ENCODE results near the gene AGBL1. TPM values are rescaled to one million over a fixed set of nuclear protein-coding genes. Genes with fewer than 3 reads are reported as not detected.

The AGBL1 gene
- total and polyA plus RNA-seq, 2 donors (not counting 1 experiment from before 2014, with no cell fraction given): not detected

GRCh38 chr15:86762874-86763273 lies 683.2 kb downstream of the AGBL1 start:
- intact Hi-C loops (cut with micrococcal nuclease): no loop called here
- H3K27ac Mint-ChIP-seq: no peak overlapping the region
- ChIA-PET CTCF (no interaction called here), POLR2A (no interaction called here)
- Histone ChIP-seq H3K9ac (ENCODE audit: low read length) (no peak overlapping the region), H3K4me1 (ENCODE audit: control insufficient read depth in 2 of 2, insufficient read depth in 2 of 2, low read length in 2 of 2) (no peaks in the 10 kb centered on the region), H3K27me3 (replicated peaks in 1 of 4; ENCODE audit: control extremely low read depth in 1 of 4, control insufficient read depth in 3 of 4, insufficient read depth in 4 of 4, low read length in 3 of 4) (no peaks in the 10 kb centered on the region), H3K79me2 (ENCODE audit: control insufficient read depth, insufficient read depth, low read length) (no peaks in the 10 kb centered on the region), H3K4me2 (replicated peaks; ENCODE audit: low read depth, low read length, poor library complexity, severe bottlenecking) (no peak overlapping the region), H3K36me3 (replicated peaks in 1 of 2; ENCODE audit: control extremely low read depth in 1 of 2, control insufficient read depth in 1 of 2, extremely low read depth in 1 of 2, insufficient read depth in 2 of 2, low read length in 1 of 2) (no peaks in the 10 kb centered on the region), H3K4me3 (ENCODE audit: control extremely low read depth in 1 of 5, extremely low read depth in 1 of 5, insufficient read depth in 1 of 5, low read depth in 2 of 5, low read length in 4 of 5) (no peak overlapping the region), H4K20me1 (ENCODE audit: control insufficient read depth, insufficient read depth, low read length, poor library complexity, severe bottlenecking) (no peaks in the 10 kb centered on the region), H2AFZ (ENCODE audit: insufficient read depth, low read depth, low read length, poor library complexity, severe bottlenecking) (no peak overlapping the region), H3K9me3 (ENCODE audit: control extremely low read depth in 1 of 3, control insufficient read depth in 2 of 3, insufficient read depth in 1 of 3, low read length in 2 of 3) (no peaks in the 10 kb centered on the region), H3K27ac (ENCODE audit: low read length in 2 of 2) (no peak overlapping the region)
- no peaks in the 10 kb centered on the region for H3K4me1 Mint-ChIP-seq
- TF ChIP-seq, protein P1, sequence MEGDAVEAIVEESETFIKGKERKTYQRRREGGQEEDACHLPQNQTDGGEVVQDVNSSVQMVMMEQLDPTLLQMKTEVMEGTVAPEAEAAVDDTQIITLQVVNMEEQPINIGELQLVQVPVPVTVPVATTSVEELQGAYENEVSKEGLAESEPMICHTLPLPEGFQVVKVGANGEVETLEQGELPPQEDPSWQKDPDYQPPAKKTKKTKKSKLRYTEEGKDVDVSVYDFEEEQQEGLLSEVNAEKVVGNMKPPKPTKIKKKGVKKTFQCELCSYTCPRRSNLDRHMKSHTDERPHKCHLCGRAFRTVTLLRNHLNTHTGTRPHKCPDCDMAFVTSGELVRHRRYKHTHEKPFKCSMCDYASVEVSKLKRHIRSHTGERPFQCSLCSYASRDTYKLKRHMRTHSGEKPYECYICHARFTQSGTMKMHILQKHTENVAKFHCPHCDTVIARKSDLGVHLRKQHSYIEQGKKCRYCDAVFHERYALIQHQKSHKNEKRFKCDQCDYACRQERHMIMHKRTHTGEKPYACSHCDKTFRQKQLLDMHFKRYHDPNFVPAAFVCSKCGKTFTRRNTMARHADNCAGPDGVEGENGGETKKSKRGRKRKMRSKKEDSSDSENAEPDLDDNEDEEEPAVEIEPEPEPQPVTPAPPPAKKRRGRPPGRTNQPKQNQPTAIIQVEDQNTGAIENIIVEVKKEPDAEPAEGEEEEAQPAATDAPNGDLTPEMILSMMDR (IDR thresholded peaks at IDR 0.05): no peak
- TF ChIP-seq EZH2 (IDR thresholded peaks at IDR 0.05; ENCODE audit: borderline replicate concordance, insufficient read depth, low read depth, low read length, poor library complexity, severe bottlenecking): no peak
- DNase-seq (no peak), ATAC-seq (ENCODE audit: low read depth) (no peak)
- peaks cover 3% of the 10 kb centered on the region for H3K9me3 Mint-ChIP-seq (ENCODE audit: insufficient read depth)
- H3K4me3 Mint-ChIP-seq: no peak overlapping the region
- WGBS (ENCODE audit: insufficient coverage): no CpG with 5 or more reads among the region's 2 CpGs
- H3K27me3 Mint-ChIP-seq: no peaks in the 10 kb centered on the region

DNA sequence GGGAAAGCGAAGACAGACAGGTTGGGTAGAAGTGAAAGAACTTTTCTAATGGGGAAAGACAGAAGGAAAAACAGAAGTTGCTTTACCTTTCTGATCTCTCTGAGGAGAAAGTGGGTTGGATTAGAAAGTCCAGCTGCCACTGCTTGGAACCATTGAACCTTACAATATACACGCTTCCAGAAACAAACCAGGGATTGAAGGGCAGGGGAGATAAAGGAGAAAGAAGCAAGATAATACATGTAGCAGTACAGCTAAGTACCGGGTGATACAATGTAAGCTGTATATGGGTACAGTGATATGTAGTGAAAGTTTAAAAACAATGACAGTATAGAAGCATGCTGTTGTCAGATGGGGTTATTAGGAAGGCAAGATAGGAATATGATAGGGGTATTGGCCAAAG lies 684.4 kb downstream of the AGBL1 start:
- WGBS (ENCODE audit: insufficient coverage): 86% methylated on average over 1 of the region's 3 CpGs
- Histone ChIP-seq H2AFZ (ENCODE audit: insufficient read depth, low read depth, low read length, poor library complexity, severe bottlenecking) (no peak overlapping the region), H4K20me1 (ENCODE audit: control insufficient read depth, insufficient read depth, low read length, poor library complexity, severe bottlenecking) (no peaks in the 10 kb centered on the region), H3K9me3 (ENCODE audit: control extremely low read depth in 1 of 3, control insufficient read depth in 2 of 3, insufficient read depth in 1 of 3, low read length in 2 of 3) (no peaks in the 10 kb centered on the region), H3K27ac (ENCODE audit: low read length in 2 of 2) (no peak overlapping the region), H3K4me3 (ENCODE audit: control extremely low read depth in 1 of 5, extremely low read depth in 1 of 5, insufficient read depth in 1 of 5, low read depth in 2 of 5, low read length in 4 of 5) (no peak overlapping the region), H3K36me3 (replicated peaks in 1 of 2; ENCODE audit: control extremely low read depth in 1 of 2, control insufficient read depth in 1 of 2, extremely low read depth in 1 of 2, insufficient read depth in 2 of 2, low read length in 1 of 2) (no peaks in the 10 kb centered on the region), H3K27me3 (replicated peaks in 1 of 4; ENCODE audit: control extremely low read depth in 1 of 4, control insufficient read depth in 3 of 4, insufficient read depth in 4 of 4, low read length in 3 of 4) (no peaks in the 10 kb centered on the region), H3K79me2 (ENCODE audit: control insufficient read depth, insufficient read depth, low read length) (no peaks in the 10 kb centered on the region), H3K4me1 (ENCODE audit: control insufficient read depth in 2 of 2, insufficient read depth in 2 of 2, low read length in 2 of 2) (no peaks in the 10 kb centered on the region), H3K9ac (ENCODE audit: low read length) (no peak overlapping the region), H3K4me2 (replicated peaks; ENCODE audit: low read depth, low read length, poor library complexity, severe bottlenecking) (no peak overlapping the region)
- CTCF ChIA-PET: no interaction called here
- TF ChIP-seq, protein P1 (IDR thresholded peaks at IDR 0.05): no peak
- TF ChIP-seq EZH2 (IDR thresholded peaks at IDR 0.05; ENCODE audit: borderline replicate concordance, insufficient read depth, low read depth, low read length, poor library complexity, severe bottlenecking): no peak
- intact Hi-C loops (cut with micrococcal nuclease): no loop called here
- no peaks in the 10 kb centered on the region for H3K27me3 Mint-ChIP-seq
- POLR2A ChIA-PET: no interaction called here
- H3K4me3 Mint-ChIP-seq: no peak overlapping the region
- DNase-seq: no peak
- peaks cover 3% of the 10 kb centered on the region for H3K9me3 Mint-ChIP-seq (ENCODE audit: insufficient read depth)
- ATAC-seq (ENCODE audit: low read depth): no peak
- no peak overlapping the region for H3K27ac Mint-ChIP-seq
- H3K4me1 Mint-ChIP-seq: no peaks in the 10 kb centered on the region

Data from B cell (primary cell).